Measurements from ENCODE around the gene DIP2A. TPM values are rescaled to one million over a fixed set of nuclear protein-coding genes. Genes with fewer than 3 reads are reported as not detected.

Gene DIP2A
- total and polyA plus RNA-seq, 11 donors, result 13.4 to 31.9 (median 22.6) TPM

GRCh38 chr21:46437511-46437910 is 21.2 kb upstream of the DIP2A start:
- no peak for DNase-seq
- Histone ChIP-seq H3K36me3 (peaks cover 2 to 97% (median 89%) of the 10 kb centered on the region in 9 donors), H3K4me3 (no peak overlapping the region), H3K27ac (no peak overlapping the region), H3K4me1 (peaks cover 0 to 3% (median 0%) of the 10 kb centered on the region in 12 donors), H3K9me3 (no peaks in the 10 kb centered on the region), H3K27me3 (no peaks in the 10 kb centered on the region)
- TF ChIP-seq POLR2A (IDR thresholded peaks at IDR 0.05) (no peak), CTCF (IDR thresholded peaks at IDR 0.05) (no peak)
- intact Hi-C loops (cut with DNase I), result no loop called here
- no peak for ATAC-seq
- WGBS, 4 donors, result 85 to 89% (median 86%) methylated on average over 13 of the region's 13 CpGs

- no peak overlapping the region for H3K4me3 ChIP-seq
- no peaks in the 10 kb centered on the region for H3K9me3 ChIP-seq
- H3K27ac ChIP-seq, result no peak overlapping the region
- WGBS, 4 donors, result 96 to 98% (median 96%) methylated on average over 10 to 11 of the region's 11 CpGs
- ATAC-seq (no peak), DNase-seq (no peak)
- no peak for TF ChIP-seq CTCF (IDR thresholded peaks at IDR 0.05)
- no peak for TF ChIP-seq POLR2A (IDR thresholded peaks at IDR 0.05)
- H3K27me3 ChIP-seq, result no peaks in the 10 kb centered on the region
- H3K36me3 ChIP-seq, result peaks cover 2 to 99% (median 89%) of the 10 kb centered on the region in 9 donors
- peaks cover 0 to 6% (median 1%) of the 10 kb centered on the region in 12 donors for H3K4me1 ChIP-seq
- intact Hi-C loops (cut with DNase I), result no loop called here
Observed at GRCh38 chr21:46438241-46438640, 20.4 kb upstream of the DIP2A start.

GRCh38 chr21:46439906-46440305 is 18.8 kb upstream of the DIP2A start:
- no peak for DNase-seq
- WGBS, 4 donors, result 92 to 94% (median 92%) methylated on average over 18 of the region's 18 CpGs
- Histone ChIP-seq H3K27ac (no peak overlapping the region), H3K9me3 (no peaks in the 10 kb centered on the region), H3K36me3 (peaks cover 2 to 92% (median 81%) of the 10 kb centered on the region in 9 donors), H3K27me3 (no peaks in the 10 kb centered on the region), H3K4me3 (no peak overlapping the region), H3K4me1 (peaks cover 0 to 16% (median 10%) of the 10 kb centered on the region in 12 donors)
- TF ChIP-seq POLR2A (IDR thresholded peaks at IDR 0.05) (no peak), CTCF (IDR thresholded peaks at IDR 0.05) (no peak)
- intact Hi-C loops (cut with DNase I), result no loop called here
- no peak for ATAC-seq

- ATAC-seq, result no peak
- Histone ChIP-seq H3K27me3 (no peaks in the 10 kb centered on the region), H3K36me3 (peaks cover 2 to 96% (median 86%) of the 10 kb centered on the region in 9 donors)
Observed at GRCh38 chr21:46441331-46441730, 17.4 kb upstream of the DIP2A start.

More at GRCh38 chr21:46441331-46441730, 17.4 kb upstream of the DIP2A start:
- peaks cover 0 to 16% (median 10%) of the 10 kb centered on the region in 12 donors for H3K4me1 ChIP-seq
- WGBS, 4 donors, result 97 to 98% (median 97%) methylated on average over 13 to 14 of the region's 14 CpGs
- TF ChIP-seq POLR2A (IDR thresholded peaks at IDR 0.05) (no peak), CTCF (IDR thresholded peaks at IDR 0.05) (no peak)
- no peaks in the 10 kb centered on the region for H3K9me3 ChIP-seq
- DNase-seq, result no peak
- H3K4me3 ChIP-seq, result no peak overlapping the region
- H3K27ac ChIP-seq, result no peak overlapping the region
- intact Hi-C loops (cut with DNase I), result no loop called here
